Body of pancreas (tissue), 4 donors: ENCODE results near the gene KIF16B.

Experiments
- POLR2A ChIP-seq, 3 donors: fragments of 450-650 bp; IDR thresholded peaks; one replicate each; pipeline ENCODE4 v1.6.1; 2016; ENCODE audit warnings: antibody characterized with exemption in 3 of 3, mild to moderate bottlenecking in 2 of 3
- TF ChIP-seq, protein P1 (sequence below), 7 experiments: fragments of 450-650 bp in 4 of 7; fragments of 200-600 bp in 3 of 7; sonication (generic) in 3 of 7; IDR thresholded peaks; one replicate each; pipeline ENCODE4 v1.5.1; 2016 to 2019; ENCODE audit warnings: antibody characterized with exemption in 7 of 7

DNA sequence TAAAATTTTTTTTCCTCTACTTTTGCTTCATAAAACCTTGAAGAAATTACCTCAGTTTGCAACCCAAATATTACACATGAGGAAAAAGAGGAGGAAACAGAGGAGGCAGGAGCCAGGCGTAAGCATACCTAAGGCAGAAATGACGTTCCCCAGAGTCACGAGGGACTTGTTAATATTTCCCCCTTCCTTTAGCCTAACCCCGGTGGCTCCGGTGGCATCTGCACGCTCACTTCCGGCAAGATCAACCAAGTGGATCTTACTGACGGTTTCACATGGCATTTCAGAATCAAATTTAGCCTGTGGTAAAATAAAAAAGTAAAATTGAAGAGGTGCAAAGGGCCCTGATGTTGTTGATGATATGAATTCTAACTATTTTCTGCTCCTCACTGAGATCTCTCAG, 67.4 kb downstream of the KIF16B start:
- TF ChIP-seq, protein P1, sequence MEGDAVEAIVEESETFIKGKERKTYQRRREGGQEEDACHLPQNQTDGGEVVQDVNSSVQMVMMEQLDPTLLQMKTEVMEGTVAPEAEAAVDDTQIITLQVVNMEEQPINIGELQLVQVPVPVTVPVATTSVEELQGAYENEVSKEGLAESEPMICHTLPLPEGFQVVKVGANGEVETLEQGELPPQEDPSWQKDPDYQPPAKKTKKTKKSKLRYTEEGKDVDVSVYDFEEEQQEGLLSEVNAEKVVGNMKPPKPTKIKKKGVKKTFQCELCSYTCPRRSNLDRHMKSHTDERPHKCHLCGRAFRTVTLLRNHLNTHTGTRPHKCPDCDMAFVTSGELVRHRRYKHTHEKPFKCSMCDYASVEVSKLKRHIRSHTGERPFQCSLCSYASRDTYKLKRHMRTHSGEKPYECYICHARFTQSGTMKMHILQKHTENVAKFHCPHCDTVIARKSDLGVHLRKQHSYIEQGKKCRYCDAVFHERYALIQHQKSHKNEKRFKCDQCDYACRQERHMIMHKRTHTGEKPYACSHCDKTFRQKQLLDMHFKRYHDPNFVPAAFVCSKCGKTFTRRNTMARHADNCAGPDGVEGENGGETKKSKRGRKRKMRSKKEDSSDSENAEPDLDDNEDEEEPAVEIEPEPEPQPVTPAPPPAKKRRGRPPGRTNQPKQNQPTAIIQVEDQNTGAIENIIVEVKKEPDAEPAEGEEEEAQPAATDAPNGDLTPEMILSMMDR (IDR thresholded peaks at IDR 0.05), result no peak
- TF ChIP-seq POLR2A (IDR thresholded peaks at IDR 0.05), result no peak
